ENCODE results near the gene EPB41. TPM values are rescaled to one million over a fixed set of nuclear protein-coding genes. Genes with fewer than 3 reads are reported as not detected.
A peak's percentile ranks its signal among the peaks of the same experiment; 100 is the strongest.
"Not testable (repeated sequence)": the region's sequence is repeated elsewhere in the genome, so short reads cannot be mapped to it uniquely, and the experiment has no call there.

The EPB41 gene
- total RNA-seq, 1 donor from 2014 or later, result 24.9 TPM

GRCh38 chr1:29081201-29081600 is 166.8 kb downstream of the EPB41 start:
- ATAC-seq, result no peak
- intact Hi-C loops (cut with micrococcal nuclease), result no loop called here
- no peak for DNase-seq

- no peak for ATAC-seq
- intact Hi-C loops (cut with micrococcal nuclease), result no loop called here
- no peak for DNase-seq
These were observed 168.2 kb downstream of the EPB41 start for GRCh38 chr1:29082519-29082918.

- DNase-seq (no peak), ATAC-seq (no peak)
- intact Hi-C loops (cut with micrococcal nuclease), result no loop called here
These were observed 169.2 kb downstream of the EPB41 start for GRCh38 chr1:29083317-29084195.

- DNase-seq (no peak), ATAC-seq (no peak)
- intact Hi-C loops (cut with micrococcal nuclease), result no loop called here
These were observed 169.8 kb downstream of the EPB41 start for GRCh38 chr1:29084196-29084521.

GRCh38 chr1:29090937-29091618 is 176.7 kb downstream of the EPB41 start:
- intact Hi-C loops (cut with micrococcal nuclease), result no loop called here
- ATAC-seq (peak; percentile 84), DNase-seq (no peak)

- DNase-seq; intact Hi-C loops (cut with micrococcal nuclease); ATAC-seq: not testable (repeated sequence)
These were observed 178.3 kb downstream of the EPB41 start for GRCh38 chr1:29092704-29093103.

- ATAC-seq (no peak), DNase-seq (no peak)
- intact Hi-C loops (cut with micrococcal nuclease), result no loop called here
These were observed 180.1 kb downstream of the EPB41 start for GRCh38 chr1:29094433-29094832.

- intact Hi-C loops (cut with micrococcal nuclease), result no loop called here
- ATAC-seq, result no peak
- DNase-seq, result no peak
These were observed 180.6 kb downstream of the EPB41 start for GRCh38 chr1:29094954-29095353.

GRCh38 chr1:29096231-29096886 is 182.0 kb downstream of the EPB41 start:
- intact Hi-C loops (cut with micrococcal nuclease), result no loop called here
- DNase-seq, result no peak
- no peak for ATAC-seq

GRCh38 chr1:29099286-29099685 is 184.9 kb downstream of the EPB41 start:
- ATAC-seq, result no peak
- intact Hi-C loops (cut with micrococcal nuclease), result no loop called here
- DNase-seq, result no peak

- no peak for ATAC-seq
- intact Hi-C loops (cut with micrococcal nuclease), result no loop called here
These were observed 186.1 kb downstream of the EPB41 start for GRCh38 chr1:29100487-29100886.

GRCh38 chr1:29105822-29106221 is 191.5 kb downstream of the EPB41 start:
- DNase-seq (no peak), ATAC-seq (no peak)
- intact Hi-C loops (cut with micrococcal nuclease), result no loop called here

More at GRCh38 chr1:29100487-29100886, 186.1 kb downstream of the EPB41 start:
- DNase-seq, result no peak

- DNase-seq; ATAC-seq; intact Hi-C loops (cut with micrococcal nuclease): not testable (repeated sequence)
These were observed 193.7 kb downstream of the EPB41 start for GRCh38 chr1:29108041-29108440.

GRCh38 chr1:29112705-29113412 is 198.5 kb downstream of the EPB41 start:
- intact Hi-C loops (cut with micrococcal nuclease), result no loop called here
- ATAC-seq (no peak), DNase-seq (no peak)

- intact Hi-C loops (cut with micrococcal nuclease), result no loop called here
- DNase-seq, result no peak
- no peak for ATAC-seq
These were observed 199.2 kb downstream of the EPB41 start for GRCh38 chr1:29113413-29114117.

- ATAC-seq (no peak), DNase-seq (no peak)
- intact Hi-C loops (cut with micrococcal nuclease), result no loop called here
These were observed 200.3 kb downstream of the EPB41 start for GRCh38 chr1:29114654-29115053.

GRCh38 chr1:29117381-29117780 is 203.0 kb downstream of the EPB41 start:
- DNase-seq, result no peak
- no peak for ATAC-seq
- intact Hi-C loops (cut with micrococcal nuclease), result no loop called here

GRCh38 chr1:29119121-29119929 is 205.0 kb downstream of the EPB41 start:
- DNase-seq, result no peak
- no peak for ATAC-seq
- intact Hi-C loops (cut with micrococcal nuclease), result no loop called here

Measured in left ventricle myocardium superior (tissue), 1 donor.